GM12878 (cell line): ENCODE measurements around the gene ENDOU. TPM values are rescaled to one million over a fixed set of nuclear protein-coding genes. Genes with fewer than 3 reads are reported as not detected.

Experiments used
- EED ChIP-seq: sonication (generic); IDR thresholded peaks from 2 replicates; pipeline ENCODE4 v1.6.1; 2016; ENCODE audit warnings: antibody characterized with exemption, low read depth
- EGR1 ChIP-seq, 2 experiments: IDR thresholded peaks; 1 replicate in 1 of 2; 2 replicates in 1 of 2; pipeline ENCODE4 v1.6.1; 2011 to 2012; ENCODE audit warnings: low read depth in 2 of 2, low read length in 2 of 2, borderline replicate concordance in 1 of 2, mild to moderate bottlenecking in 1 of 2, moderate library complexity in 1 of 2
- GATAD2B ChIP-seq: fragments of 450-650 bp; conservative IDR thresholded peaks from 2 replicates; pipeline ENCODE4 v1.6.1; 2017; ENCODE audit warnings: low read depth, mild to moderate bottlenecking, moderate library complexity
- MYB ChIP-seq: fragments of 150-350 bp; IDR thresholded peaks from 2 replicates; pipeline ENCODE4 v1.6.1; 2014; ENCODE audit warnings: mild to moderate bottlenecking, low read depth, low read length, borderline replicate concordance
- NR2F1 ChIP-seq: fragments of 450-650 bp; conservative IDR thresholded peaks from 2 replicates; pipeline ENCODE4 v1.6.1; 2017; ENCODE audit warnings: mild to moderate bottlenecking
- POLR2A ChIP-seq: IDR thresholded peaks from 2 replicates; pipeline ENCODE4 v1.6.1; 2011; ENCODE audit warnings: low read depth, mild to moderate bottlenecking, low read length
- RUNX3 ChIP-seq: IDR thresholded peaks from 2 replicates; pipeline ENCODE4 v1.6.1; 2012; ENCODE audit warnings: low read length, inconsistent platforms
- TCF12 ChIP-seq: IDR thresholded peaks from 2 replicates; pipeline ENCODE4 v1.6.1; 2011; ENCODE audit warnings: low read depth, mild to moderate bottlenecking, low read length
- polyA plus RNA-seq, 11 experiments: library from polyadenylated mRNA; depleted of rRNA in 4 of 11; unstranded in 6 of 11; stranded (reverse) in 5 of 11; fragments of >200 nt; fragmentation: Nextera tagmentation in 4 of 11; fragmentation: Illumina TruSeq in 1 of 11; extraction: Ambion mirVana in 4 of 11; extraction: Trizol in 1 of 11; gene quantifications; 1 replicate in 1 of 11; 2 replicates in 10 of 11; pipeline versions ENCODE4 v1.2.1 to v1.2.3, GENCODE V29; 2011 to 2016; ENCODE audit warnings: inconsistent platforms in 2 of 11, missing spikeins in 2 of 11, low read depth in 1 of 11
- total RNA-seq, 4 experiments: library from RNA; depleted of rRNA in 3 of 4; stranded (reverse); fragments of >200 nt in 3 of 4; fragmentation: Illumina TruSeq in 1 of 4; extraction: Trizol in 1 of 4; gene quantifications; 2 replicates each; pipeline versions ENCODE4 v1.2.1 to v1.2.3, GENCODE V29; 2013 to 2021
- TF ChIP-seq, protein P1 (sequence below), 3 experiments: IDR thresholded peaks in 2 of 3; conservative IDR thresholded peaks in 1 of 3; 2 replicates each; pipeline ENCODE4 v1.5.1; 2011; ENCODE audit warnings: low read depth in 3 of 3, low read length in 3 of 3, mild to moderate bottlenecking in 3 of 3, control low read depth in 2 of 3, moderate library complexity in 2 of 3, inconsistent platforms in 1 of 3, mixed read lengths in 1 of 3; ENCODE audit not compliant: control insufficient read depth in 2 of 3, insufficient read depth in 1 of 3; ENCODE audit errors: extremely low read depth in 1 of 3
- TF ChIP-seq, protein P2 (sequence below): fragments of 450-650 bp; conservative IDR thresholded peaks from 2 replicates; pipeline ENCODE4 v1.6.1; 2017; ENCODE audit warnings: mild to moderate bottlenecking, moderate library complexity
- TF ChIP-seq, protein P3 (sequence below): fragments of 450-650 bp; IDR thresholded peaks from 2 replicates; pipeline ENCODE4 v1.6.1; 2017; ENCODE audit warnings: mild to moderate bottlenecking, low read depth, inconsistent platforms; ENCODE audit not compliant: poor library complexity, severe bottlenecking

The ENDOU gene
- total and polyA plus RNA-seq, 10 of the 15 experiments (the other 5 are each of a cell fraction or from before 2014, with no cell fraction given): 0.03 to 0.17 (median 0.10) TPM; not detected in 4

DNA sequence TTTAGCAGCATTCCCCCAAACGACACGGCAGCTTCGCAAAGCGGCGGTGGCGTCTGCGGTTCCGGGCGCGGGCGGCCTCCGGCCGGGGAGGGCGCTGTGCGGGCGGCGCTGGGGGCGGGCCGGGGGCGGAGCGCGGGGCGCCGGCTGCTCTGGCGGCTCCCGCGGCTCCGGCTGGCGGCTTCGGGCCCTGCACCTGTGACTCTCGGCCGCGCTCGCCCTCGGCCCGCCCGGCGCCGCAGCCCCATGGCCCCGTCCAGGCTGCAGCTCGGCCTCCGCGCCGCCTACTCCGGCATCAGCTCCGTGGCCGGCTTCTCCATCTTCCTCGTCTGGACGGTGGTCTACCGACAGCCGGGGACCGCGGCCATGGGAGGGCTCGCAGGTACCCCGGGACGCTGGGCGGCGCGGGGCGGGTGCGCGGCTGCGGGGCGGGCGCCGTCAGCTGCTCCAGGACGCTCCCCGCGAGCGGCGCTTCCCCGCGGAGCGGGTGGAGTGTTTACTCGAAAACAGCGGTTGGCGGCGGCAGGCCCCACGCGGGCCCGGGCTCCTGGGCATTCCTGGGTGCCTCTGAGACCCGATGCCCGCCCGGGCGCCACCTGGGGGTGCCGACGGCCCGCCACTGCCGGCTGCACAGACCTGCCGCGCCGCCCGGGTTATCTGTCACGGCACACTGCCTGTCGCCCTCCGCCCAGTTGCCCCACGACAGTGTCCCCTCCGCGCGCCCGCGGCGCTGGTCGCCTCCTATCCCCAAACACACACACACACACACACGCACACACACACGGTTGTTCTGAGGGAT lies 48.0 kb upstream of the ENDOU start, which contains the start of gene SLC48A1 (continued):
- TF ChIP-seq, protein P1, sequence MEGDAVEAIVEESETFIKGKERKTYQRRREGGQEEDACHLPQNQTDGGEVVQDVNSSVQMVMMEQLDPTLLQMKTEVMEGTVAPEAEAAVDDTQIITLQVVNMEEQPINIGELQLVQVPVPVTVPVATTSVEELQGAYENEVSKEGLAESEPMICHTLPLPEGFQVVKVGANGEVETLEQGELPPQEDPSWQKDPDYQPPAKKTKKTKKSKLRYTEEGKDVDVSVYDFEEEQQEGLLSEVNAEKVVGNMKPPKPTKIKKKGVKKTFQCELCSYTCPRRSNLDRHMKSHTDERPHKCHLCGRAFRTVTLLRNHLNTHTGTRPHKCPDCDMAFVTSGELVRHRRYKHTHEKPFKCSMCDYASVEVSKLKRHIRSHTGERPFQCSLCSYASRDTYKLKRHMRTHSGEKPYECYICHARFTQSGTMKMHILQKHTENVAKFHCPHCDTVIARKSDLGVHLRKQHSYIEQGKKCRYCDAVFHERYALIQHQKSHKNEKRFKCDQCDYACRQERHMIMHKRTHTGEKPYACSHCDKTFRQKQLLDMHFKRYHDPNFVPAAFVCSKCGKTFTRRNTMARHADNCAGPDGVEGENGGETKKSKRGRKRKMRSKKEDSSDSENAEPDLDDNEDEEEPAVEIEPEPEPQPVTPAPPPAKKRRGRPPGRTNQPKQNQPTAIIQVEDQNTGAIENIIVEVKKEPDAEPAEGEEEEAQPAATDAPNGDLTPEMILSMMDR (IDR thresholded peaks at IDR 0.05 in 2 of 3, conservative IDR thresholded peaks at IDR 0.05 in 1 of 3; ENCODE audit: control insufficient read depth in 2 of 3, extremely low read depth in 1 of 3, insufficient read depth in 1 of 3, low read depth in 3 of 3, low read length in 3 of 3): peak; percentile 16 to 47 (median 24); a peak in 4 of 6 replicates
- TF ChIP-seq GATAD2B (peak; percentile 74), EED (no peak), RUNX3 (peak; percentile 73), POLR2A (peak; percentile 62), MYB (no peak), EGR1 (IDR thresholded peaks at IDR 0.05; ENCODE audit: borderline replicate concordance in 1 of 2, low read depth in 2 of 2, low read length in 2 of 2) (peak in 1 of 2 experiments; percentile 75; a peak in 2 of 3 replicates), TCF12 (0 out of 2 replicates have a peak, but pooled peaks have one; percentile 53), NR2F1 (peak; percentile 35; the same call in 1 of the 2 replicates)
- TF ChIP-seq, protein P2, sequence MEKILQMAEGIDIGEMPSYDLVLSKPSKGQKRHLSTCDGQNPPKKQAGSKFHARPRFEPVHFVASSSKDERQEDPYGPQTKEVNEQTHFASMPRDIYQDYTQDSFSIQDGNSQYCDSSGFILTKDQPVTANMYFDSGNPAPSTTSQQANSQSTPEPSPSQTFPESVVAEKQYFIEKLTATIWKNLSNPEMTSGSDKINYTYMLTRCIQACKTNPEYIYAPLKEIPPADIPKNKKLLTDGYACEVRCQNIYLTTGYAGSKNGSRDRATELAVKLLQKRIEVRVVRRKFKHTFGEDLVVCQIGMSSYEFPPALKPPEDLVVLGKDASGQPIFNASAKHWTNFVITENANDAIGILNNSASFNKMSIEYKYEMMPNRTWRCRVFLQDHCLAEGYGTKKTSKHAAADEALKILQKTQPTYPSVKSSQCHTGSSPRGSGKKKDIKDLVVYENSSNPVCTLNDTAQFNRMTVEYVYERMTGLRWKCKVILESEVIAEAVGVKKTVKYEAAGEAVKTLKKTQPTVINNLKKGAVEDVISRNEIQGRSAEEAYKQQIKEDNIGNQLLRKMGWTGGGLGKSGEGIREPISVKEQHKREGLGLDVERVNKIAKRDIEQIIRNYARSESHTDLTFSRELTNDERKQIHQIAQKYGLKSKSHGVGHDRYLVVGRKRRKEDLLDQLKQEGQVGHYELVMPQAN: peak; percentile 66
- TF ChIP-seq, protein P3, sequence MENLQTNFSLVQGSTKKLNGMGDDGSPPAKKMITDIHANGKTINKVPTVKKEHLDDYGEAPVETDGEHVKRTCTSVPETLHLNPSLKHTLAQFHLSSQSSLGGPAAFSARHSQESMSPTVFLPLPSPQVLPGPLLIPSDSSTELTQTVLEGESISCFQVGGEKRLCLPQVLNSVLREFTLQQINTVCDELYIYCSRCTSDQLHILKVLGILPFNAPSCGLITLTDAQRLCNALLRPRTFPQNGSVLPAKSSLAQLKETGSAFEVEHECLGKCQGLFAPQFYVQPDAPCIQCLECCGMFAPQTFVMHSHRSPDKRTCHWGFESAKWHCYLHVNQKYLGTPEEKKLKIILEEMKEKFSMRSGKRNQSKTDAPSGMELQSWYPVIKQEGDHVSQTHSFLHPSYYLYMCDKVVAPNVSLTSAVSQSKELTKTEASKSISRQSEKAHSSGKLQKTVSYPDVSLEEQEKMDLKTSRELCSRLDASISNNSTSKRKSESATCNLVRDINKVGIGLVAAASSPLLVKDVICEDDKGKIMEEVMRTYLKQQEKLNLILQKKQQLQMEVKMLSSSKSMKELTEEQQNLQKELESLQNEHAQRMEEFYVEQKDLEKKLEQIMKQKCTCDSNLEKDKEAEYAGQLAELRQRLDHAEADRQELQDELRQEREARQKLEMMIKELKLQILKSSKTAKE: no peak
- TF ChIP-seq, all 136 proteins: peak for 16
